GM19467 (cell line): ENCODE data around the gene HTT-AS.
"Not testable (repeated sequence)": the region's sequence is repeated elsewhere in the genome, so short reads cannot be mapped to it uniquely, and the experiment has no call there.

Experiments used
- ATAC-seq: cut with Tn5 transposase; IDR thresholded peaks from one replicate; pipeline ENCODE4 v1.9.1; 2021; ENCODE audit warnings: mild to moderate bottlenecking, moderate library complexity; ENCODE audit not compliant: unreplicated experiment

The HTT-AS gene

GRCh38 chr4:3074078-3074845 is at the start of gene HTT-AS, which contains the start of gene HTT:
Gene HTT-AS (minus strand): TSS chr4:3074538.
Gene HTT (plus strand): TSS chr4:3074681. CDS start chr4:3074826, 145 bp downstream.
- ATAC-seq = peak; percentile 66

DNA sequence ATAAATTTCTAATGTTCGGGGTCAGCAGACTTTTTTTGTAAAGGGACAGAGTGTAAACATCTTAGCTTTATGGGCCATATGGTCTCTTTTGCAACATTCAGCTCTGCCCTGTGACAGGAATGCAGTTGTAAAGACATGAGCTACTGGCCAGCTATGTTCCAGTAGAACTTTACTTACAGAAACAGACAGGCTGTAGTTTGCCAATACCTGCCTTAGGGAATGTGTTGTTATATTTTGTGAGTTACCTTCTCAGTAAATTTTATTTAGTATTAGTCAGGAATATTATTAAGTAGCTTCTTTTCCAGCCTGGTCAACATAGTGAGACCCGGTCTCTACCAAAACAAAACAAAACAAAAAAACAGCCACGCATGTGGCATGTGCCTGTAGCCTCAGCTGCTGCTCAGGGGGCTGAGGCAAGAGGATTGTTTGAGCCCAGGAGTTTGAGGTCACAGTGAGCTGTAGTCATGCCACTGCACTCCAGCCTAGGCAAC is 48.9 kb upstream of the HTT-AS start:
- no peak for ATAC-seq

GRCh38 chr4:3122081-3122563 is 47.8 kb upstream of the HTT-AS start:
- ATAC-seq = no peak

DNA sequence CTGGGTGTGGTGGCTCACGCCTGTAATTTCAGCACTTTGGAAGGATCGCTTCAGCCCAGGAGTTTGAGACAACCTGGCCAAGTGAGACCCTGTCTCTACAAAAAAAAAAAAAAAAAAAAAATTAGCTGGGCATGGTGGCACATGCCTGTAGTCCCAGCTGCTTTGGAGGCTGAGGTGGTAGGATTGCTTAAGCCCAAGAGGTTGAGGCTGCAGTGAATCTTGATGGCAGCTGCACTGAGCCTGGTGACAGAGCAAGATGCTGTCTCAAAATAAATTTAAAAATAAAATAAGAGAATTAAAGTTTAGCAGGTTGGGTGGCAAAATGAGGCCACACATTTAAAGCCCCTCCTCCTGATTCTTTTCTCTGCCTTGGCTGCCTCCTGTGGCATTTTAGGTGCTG is 47.3 kb upstream of the HTT-AS start:
- no peak for ATAC-seq

DNA sequence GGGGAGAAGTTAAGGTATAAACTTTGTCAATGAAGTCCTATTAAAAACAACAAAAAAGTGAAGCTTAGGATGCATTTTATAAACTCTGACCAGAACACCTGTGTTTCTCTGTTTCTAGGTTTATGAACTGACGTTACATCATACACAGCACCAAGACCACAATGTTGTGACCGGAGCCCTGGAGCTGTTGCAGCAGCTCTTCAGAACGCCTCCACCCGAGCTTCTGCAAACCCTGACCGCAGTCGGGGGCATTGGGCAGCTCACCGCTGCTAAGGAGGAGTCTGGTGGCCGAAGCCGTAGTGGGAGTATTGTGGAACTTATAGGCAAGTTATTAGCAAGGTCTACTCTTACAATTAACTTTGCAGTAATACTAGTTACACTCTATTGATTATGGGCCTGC is 46.8 kb upstream of the HTT-AS start:
- ATAC-seq = no peak

DNA sequence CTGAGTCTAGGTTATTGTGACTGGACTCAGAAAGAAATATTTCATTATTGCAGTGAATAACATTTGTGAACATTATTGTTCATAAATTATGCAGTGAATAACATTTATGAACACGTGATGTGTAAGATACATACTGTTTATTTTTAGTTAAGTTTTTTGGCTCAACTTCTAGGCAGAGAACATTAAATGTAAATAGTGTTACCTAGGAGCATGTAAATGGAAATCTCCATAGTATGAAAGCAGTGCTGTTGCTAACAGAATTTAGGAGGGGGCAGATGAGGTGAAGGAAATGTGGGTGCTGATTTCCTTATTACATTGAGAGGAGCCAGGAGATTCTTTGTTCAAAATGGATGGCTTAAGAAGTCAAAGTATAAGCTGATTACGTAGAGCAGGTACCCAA is 45.1 kb upstream of the HTT-AS start:
- ATAC-seq = no peak

- no peak for ATAC-seq
Measured at GRCh38 chr4:3118312-3118711, 44.0 kb upstream of the HTT-AS start.

GRCh38 chr4:3116955-3117354 is 42.6 kb upstream of the HTT-AS start:
- ATAC-seq = no peak

DNA sequence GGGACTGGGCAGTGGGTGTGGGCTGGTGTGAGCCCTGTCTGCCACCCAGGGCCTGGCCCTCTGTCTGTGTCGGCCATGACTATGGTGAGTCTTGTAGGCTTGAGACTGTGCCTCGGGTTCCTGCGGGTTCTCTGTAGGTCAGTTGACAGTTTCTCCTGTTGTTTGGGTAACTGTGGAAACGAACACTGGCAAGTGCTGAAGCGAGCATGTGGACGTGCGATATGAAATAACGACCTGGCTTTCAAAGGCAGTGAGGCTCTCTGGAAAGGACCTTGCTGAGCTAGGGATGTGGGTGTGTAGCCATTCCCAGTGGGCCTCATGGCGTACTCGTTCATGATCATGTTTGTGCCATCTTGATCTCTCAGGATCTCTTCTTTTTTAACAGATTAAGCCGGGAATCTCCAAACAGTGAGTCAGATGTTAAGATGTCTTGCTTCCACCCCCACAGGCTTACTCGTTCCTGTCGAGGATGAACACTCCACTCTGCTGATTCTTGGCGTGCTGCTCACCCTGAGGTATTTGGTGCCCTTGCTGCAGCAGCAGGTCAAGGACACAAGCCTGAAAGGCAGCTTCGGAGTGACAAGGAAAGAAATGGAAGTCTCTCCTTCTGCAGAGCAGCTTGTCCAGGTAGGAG is 41.4 kb upstream of the HTT-AS start:
- ATAC-seq = no peak

DNA sequence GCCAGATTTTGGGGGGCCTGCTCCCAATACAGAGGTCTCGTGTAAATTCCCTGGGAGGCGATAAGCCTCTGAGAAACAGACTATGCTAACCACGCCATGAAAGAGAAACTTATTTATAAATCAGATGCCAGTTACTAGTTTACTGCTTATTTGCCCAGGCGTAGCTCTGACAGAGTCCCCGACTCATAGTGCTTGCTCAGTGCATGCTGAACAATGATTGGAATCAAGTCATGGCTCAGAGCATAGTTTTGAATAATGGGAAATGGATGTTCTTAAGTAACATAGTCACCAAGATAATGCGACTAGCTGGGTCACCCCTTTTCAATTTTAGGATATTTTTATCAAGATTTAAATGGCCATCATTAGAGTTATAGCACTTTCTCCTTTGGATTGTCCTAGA is 40.0 kb upstream of the HTT-AS start:
- ATAC-seq = no peak

- ATAC-seq = no peak
Measured at GRCh38 chr4:3112609-3113469, 38.5 kb upstream of the HTT-AS start.

- ATAC-seq = no peak
Measured at GRCh38 chr4:3112201-3112600, 37.9 kb upstream of the HTT-AS start.

- no peak for ATAC-seq
Measured at GRCh38 chr4:3111461-3111860, 37.1 kb upstream of the HTT-AS start.

DNA sequence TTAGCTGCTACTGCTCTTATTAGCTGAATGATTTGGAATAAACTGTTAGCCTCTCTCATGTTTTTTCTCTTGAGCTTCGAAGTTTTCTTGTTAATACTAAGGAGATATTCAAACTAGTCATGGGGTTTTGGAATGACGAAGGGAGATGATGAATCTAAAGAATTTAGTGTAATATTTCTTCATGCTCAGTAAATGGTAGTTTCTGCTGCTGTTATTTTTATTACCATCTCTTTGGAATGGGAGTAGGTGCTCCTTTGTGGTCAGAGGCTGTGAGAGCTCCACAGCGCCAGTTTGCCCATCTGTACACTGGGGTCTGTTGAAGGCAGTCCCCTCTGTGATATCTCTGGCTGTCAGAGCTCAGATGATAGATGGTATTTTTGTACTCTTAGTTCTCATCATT is 33.9 kb upstream of the HTT-AS start:
- no peak for ATAC-seq

DNA sequence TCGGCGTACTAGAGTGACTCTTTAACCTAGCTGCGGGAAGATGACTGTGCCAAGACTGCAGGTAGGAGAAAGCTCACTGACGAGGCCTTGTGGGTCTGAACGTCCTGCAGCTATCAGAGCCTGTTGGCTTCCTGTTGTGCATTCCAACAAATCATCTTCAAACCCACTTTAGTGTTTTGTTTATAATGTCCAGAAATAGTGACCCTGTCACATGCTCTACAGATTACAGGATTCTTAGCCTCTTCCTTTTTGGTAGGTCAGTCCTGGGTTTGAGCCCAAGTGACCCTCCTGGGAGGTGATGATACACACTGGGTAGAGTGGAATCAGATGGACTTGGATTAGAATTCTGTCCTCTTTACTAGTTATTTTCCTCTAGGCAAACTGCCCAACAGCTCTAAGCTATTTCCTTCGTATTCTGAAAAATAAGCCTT is 33.4 kb upstream of the HTT-AS start:
- ATAC-seq = no peak

- ATAC-seq = no peak
Measured at GRCh38 chr4:3107271-3107670, 32.9 kb upstream of the HTT-AS start.

DNA sequence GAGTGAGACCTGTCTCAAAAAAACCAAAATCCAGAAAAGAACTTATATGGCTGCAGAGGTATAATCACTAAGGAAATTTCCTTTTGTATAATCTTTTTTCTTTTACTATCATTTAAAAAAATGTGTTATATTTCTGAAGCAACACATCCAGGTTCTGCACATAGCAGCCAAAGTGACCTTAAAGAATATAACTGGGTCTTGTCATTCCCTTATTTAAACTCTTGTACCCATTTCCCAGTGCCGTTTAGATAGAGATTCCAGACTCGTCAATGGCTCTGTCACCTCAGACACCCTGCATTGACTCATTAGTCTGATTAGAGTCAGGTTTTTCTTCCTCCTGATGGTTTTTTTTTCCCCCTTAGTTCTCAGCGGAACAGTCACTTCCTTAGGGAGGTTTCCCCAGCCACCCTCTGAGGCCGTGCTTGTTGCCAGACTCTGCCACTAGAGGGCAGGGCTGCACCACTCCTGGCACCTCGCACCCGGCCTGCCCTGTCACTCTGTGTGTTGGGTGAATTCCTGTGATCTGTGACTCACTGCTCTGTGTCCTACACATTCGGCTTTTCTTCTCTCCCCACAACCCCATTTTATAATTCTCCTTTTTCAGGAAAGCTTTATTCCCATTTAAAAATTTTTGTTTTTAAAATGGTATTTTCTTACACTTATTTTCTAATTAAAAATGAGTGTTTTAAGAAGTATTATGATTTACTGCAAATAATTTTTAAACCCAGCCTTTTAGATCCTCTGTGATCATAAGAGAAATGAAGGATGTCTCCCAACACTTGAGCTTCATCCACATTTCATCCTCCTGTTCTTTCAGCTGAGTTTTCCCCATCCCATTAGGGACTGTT is 32.2 kb upstream of the HTT-AS start:
- ATAC-seq = peak; percentile 81

GRCh38 chr4:3098346-3098745 is 24.0 kb upstream of the HTT-AS start:
- ATAC-seq = no peak

DNA sequence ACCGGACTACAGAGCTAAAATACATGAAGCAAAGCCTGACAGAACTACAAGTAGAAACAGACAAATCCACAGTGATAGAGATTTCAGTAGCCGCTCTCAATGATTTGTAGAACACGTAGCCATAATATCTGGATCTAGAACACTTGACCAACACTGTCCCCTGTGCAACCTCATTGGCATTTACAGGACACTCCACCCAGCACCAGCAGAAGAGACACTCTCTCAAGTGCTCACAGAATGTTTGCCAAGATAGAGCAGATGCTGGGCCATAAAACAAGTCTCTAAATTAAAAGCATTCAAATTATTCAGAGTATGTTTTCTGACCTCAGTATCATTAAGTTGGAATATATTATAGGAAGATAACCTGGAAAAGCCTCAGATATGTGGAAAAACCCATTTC is 21.9 kb upstream of the HTT-AS start:
- ATAC-seq = no peak

DNA sequence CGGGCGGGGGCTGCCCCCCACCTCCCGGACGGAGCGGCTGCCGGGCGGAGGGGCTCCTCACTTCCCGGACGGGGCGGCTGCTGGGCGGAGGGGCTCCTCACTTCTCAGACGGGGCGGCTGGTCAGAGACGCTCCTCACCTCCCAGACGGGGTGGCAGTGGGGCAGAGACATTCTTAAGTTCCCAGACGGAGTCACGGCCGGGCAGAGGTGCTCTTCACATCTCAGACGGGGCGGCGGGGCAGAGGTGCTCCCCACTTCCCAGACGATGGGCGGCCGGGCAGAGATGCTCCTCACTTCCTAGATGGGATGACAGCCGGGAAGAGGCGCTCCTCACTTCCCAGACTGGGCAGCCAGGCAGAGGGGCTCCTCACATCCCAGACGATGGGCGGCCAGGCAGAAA is 20.4 kb upstream of the HTT-AS start:
- ATAC-seq = not testable (repeated sequence)
